Type B pancreatic cell (in vitro differentiated cells): ENCODE data around the gene EXTL2. TPM values are rescaled to one million over a fixed set of nuclear protein-coding genes. Genes with fewer than 3 reads are reported as not detected.

ENCODE experiments used
- DNase-seq: peaks from one replicate; pipeline ENCODE4 v3.0.0; 2021; ENCODE audit warnings: mixed read lengths; ENCODE audit not compliant: unreplicated experiment; ENCODE audit errors: extremely low spot score
- H3K27ac Mint-ChIP-seq: 2 replicates; pipeline ENCODE4 v1.8.0; 2021; ENCODE audit warnings: mild to moderate bottlenecking, mixed read lengths
- H3K27me3 Mint-ChIP-seq: 2 replicates; pipeline ENCODE4 v1.8.0; 2021; ENCODE audit warnings: mixed read lengths
- H3K36me3 Mint-ChIP-seq: 2 replicates; pipeline ENCODE4 v1.8.0; 2021; ENCODE audit warnings: mixed read lengths
- H3K4me1 Mint-ChIP-seq: one replicate; pipeline ENCODE4 v1.8.0; 2021; ENCODE audit warnings: mixed read lengths; ENCODE audit not compliant: unreplicated experiment
- H3K4me3 Mint-ChIP-seq: 2 replicates; pipeline ENCODE4 v1.8.0; 2021; ENCODE audit warnings: mild to moderate bottlenecking, mixed read lengths
- H3K9me3 Mint-ChIP-seq: 2 replicates; pipeline ENCODE4 v1.8.0; 2021; ENCODE audit warnings: mixed read lengths
- CTCF ChIP-seq: fragments of 200-600 bp; sonication (generic); conservative IDR thresholded peaks from 2 replicates; pipeline ENCODE4 v1.5.0; 2021; ENCODE audit warnings: antibody characterized with exemption, mild to moderate bottlenecking
- total RNA-seq: library from RNA; stranded (reverse); gene quantifications from 2 replicates; pipeline ENCODE4 v1.2.1, GENCODE V29; 2021; ENCODE audit warnings: low replicate concordance

EXTL2 gene
- total RNA-seq, 1 donor from 2014 or later = 40.1 TPM

- TF ChIP-seq CTCF = no peak
- Mint-ChIP-seq H3K4me1 (no peaks in the 10 kb centered on the region), H3K27me3 (no peaks in the 10 kb centered on the region), H3K9me3 (peaks cover 6% of the 10 kb centered on the region), H3K36me3 (peaks cover 30% of the 10 kb centered on the region), H3K4me3 (no peak overlapping the region), H3K27ac (no peak overlapping the region)
- DNase-seq = no peak
Observed at GRCh38 chr1:100927276-100927675, 32.6 kb upstream of the EXTL2 start.

- no peak for TF ChIP-seq CTCF
- Mint-ChIP-seq H3K4me1 (peaks cover 1% of the 10 kb centered on the region), H3K9me3 (peaks cover 6% of the 10 kb centered on the region), H3K27me3 (no peaks in the 10 kb centered on the region), H3K27ac (no peak overlapping the region), H3K36me3 (peaks cover 28% of the 10 kb centered on the region), H3K4me3 (no peak overlapping the region)
- DNase-seq = no peak
Observed at GRCh38 chr1:100926240-100926639, 31.6 kb upstream of the EXTL2 start.

GRCh38 chr1:100924991-100925390 lies 30.3 kb upstream of the EXTL2 start:
- Mint-ChIP-seq H3K27ac (no peak overlapping the region), H3K27me3 (no peaks in the 10 kb centered on the region), H3K4me3 (no peak overlapping the region), H3K36me3 (peaks cover 31% of the 10 kb centered on the region), H3K4me1 (peaks cover 5% of the 10 kb centered on the region), H3K9me3 (peaks cover 6% of the 10 kb centered on the region)
- no peak for DNase-seq
- TF ChIP-seq CTCF = no peak

GRCh38 chr1:100924212-100924611 lies 29.6 kb upstream of the EXTL2 start:
- Mint-ChIP-seq H3K9me3 (peaks cover 6% of the 10 kb centered on the region), H3K36me3 (peaks cover 31% of the 10 kb centered on the region), H3K27me3 (no peaks in the 10 kb centered on the region), H3K27ac (no peak overlapping the region), H3K4me3 (no peak overlapping the region), H3K4me1 (peaks cover 5% of the 10 kb centered on the region)
- no peak for DNase-seq
- no peak for TF ChIP-seq CTCF

GRCh38 chr1:100921110-100921706 lies 26.6 kb upstream of the EXTL2 start:
- no peak overlapping the region for H3K4me3 Mint-ChIP-seq
- H3K9me3 Mint-ChIP-seq = peaks cover 6% of the 10 kb centered on the region
- no peak for DNase-seq
- peaks cover 30% of the 10 kb centered on the region for H3K36me3 Mint-ChIP-seq
- H3K27ac Mint-ChIP-seq = no peak overlapping the region
- H3K4me1 Mint-ChIP-seq = peaks cover 5% of the 10 kb centered on the region
- H3K27me3 Mint-ChIP-seq = no peaks in the 10 kb centered on the region
- TF ChIP-seq CTCF = peak; percentile 91

- no peak for TF ChIP-seq CTCF
- H3K4me3 Mint-ChIP-seq = no peak overlapping the region
- no peaks in the 10 kb centered on the region for H3K9me3 Mint-ChIP-seq
- H3K4me1 Mint-ChIP-seq = no peaks in the 10 kb centered on the region
- H3K36me3 Mint-ChIP-seq = peaks cover 31% of the 10 kb centered on the region
- no peak for DNase-seq
- H3K27me3 Mint-ChIP-seq = no peaks in the 10 kb centered on the region
- H3K27ac Mint-ChIP-seq = no peak overlapping the region
Observed at GRCh38 chr1:100912019-100912418, 17.4 kb upstream of the EXTL2 start.
